ENCODE data around the gene TNPO2.

Gene TNPO2

DNA sequence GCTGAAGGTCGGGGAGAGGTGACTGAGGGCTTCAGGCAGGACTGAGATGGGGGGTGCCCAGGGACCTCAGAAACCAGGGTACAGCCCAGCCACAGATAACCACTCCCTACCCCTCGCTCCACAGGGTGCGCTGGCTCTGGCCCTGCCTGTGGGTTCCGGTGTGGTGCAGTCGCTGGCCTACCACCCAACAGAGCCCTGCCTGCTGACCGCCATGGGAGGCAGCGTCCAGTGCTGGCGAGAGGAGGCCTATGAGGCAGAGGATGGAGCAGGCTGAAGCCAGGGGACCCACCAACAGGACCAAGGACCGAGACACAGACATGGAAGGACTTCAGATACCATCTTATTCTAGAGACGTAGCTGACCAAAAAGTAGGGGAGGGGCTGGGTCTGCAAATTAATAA, 48.3 kb downstream of the TNPO2 start:
- DNase-seq, result no peak

DNA sequence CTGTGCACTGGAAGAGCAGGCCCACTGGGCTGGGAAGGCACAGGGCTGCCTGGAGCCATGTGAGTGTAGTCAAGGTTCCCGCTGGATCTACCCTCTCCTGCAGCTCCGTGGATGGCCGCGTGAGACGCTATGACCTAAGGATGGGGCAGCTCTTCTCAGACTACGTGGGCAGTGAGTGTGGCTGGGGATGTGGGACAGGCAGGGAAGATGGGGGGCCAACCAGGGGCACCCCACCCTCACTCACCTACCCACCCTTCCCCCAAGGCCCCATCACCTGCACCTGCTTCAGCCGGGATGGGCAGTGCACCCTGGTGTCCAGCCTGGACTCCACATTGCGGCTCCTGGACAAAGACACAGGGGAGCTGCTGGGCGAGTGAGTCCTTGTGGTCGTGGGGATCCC, 51.0 kb downstream of the TNPO2 start:
- DNase-seq, result no peak

DNA sequence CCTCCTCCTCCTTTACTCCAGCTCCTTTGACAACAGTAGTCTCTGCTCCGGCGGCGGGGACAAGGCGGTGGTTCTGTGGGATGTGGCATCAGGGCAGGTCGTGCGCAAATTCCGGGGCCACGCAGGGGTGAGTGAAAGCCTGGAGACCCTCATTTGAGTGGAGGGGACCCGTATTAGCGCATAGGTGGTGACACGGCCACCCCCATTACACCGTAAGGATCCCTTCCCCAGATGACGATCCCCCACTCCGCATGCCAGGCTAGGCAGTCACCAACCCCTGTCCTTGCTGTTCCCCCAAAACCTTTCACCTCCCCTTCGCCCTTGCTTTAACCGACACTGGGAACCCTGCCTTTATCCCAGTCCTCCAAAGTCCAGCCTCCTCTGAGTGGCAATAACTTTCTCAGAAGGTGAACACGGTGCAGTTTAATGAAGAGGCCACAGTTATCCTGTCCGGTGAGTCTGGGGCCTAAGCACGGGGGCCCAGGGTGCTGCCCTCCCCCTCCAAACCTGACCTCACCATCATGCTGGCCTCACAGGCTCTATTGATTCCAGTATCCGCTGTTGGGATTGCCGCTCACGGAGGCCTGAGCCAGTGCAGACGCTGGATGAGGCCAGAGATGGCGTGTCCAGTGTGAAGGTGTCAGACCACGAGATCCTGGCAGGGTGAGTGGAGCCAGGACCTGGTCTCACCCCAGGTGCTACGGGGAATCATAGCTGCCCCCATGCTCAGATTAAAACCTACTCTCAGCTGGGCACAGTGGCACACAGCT, 53.4 kb downstream of the TNPO2 start:
- DNase-seq, result no peak

DNA sequence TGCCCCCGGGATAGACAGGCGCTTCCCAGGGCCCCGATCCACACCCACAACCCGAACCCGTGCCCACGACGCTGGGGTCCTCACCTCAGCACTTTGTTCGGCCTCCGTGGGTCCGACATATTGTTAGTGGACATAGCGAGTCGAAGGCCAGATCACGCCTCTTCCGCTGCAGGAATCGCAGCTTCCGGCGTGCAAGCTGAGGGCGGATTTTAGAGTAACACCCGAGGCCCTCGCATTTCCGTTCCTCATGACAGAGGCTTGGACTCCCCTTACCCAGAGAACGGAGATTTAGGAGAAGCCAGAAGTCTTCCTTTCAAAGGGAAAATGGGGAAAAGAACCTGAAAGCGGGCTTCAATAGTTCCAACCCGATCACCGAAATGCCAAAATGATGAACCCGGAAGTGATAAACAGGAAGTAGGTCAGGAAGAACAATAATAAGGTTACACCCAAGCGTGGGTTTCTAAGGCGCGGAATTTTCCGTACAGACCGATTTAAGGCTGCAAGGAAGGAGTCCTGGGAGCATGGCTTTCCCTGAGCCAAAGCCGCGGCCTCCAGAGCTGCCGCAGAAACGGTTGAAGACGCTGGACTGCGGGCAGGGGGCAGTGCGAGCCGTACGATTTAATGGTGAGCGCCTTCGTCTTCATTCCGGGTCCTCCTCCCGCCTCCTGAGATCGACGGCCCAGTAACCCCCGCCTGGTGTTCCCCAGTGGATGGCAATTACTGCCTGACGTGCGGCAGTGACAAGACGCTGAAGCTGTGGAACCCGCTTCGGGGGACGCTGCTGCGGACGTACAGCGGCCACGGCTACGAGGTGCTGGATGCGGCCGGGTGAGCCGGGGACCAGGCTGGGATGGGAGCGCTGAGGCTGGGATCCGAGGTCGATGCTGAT, 54.2 kb downstream of the TNPO2 start:
- DNase-seq, result peak; percentile 70

DNA sequence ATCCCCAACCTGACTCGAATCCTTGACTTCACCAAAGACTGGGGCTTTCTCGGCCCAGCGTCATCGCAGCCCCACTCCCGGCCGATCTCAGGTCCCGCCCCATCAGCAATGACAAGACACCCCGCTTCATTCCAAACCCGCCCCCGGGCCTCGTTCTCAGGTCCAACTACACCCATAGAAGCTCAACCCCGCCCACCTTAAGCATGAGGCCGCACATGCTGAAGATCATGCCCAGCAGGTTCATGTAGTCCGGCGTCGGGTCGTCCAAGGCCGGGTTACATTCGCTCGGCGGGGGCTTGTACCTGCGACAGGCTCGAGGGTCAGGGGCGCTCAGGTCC, 54.8 kb downstream of the TNPO2 start:
- peak; percentile 71 for DNase-seq

DNA sequence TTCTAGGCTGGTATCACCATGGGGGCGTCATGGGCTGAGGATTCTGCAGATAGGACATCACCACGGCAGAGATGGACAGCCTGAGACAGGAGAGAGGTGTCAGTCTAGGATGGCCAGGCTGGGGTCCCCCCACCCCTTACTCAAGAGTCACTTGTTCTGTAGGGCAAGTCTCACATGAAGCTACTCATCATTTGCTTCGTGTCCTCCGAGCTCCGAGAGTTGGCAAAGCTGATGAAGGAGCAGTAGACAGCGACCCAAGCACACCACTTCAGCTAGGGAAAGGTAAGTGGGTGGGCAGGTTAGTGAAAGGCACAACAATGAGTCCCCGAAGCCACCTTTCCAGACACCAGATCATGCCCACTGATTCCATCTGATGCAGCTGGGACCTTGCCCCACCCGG, 55.4 kb downstream of the TNPO2 start:
- no peak for DNase-seq

DNA sequence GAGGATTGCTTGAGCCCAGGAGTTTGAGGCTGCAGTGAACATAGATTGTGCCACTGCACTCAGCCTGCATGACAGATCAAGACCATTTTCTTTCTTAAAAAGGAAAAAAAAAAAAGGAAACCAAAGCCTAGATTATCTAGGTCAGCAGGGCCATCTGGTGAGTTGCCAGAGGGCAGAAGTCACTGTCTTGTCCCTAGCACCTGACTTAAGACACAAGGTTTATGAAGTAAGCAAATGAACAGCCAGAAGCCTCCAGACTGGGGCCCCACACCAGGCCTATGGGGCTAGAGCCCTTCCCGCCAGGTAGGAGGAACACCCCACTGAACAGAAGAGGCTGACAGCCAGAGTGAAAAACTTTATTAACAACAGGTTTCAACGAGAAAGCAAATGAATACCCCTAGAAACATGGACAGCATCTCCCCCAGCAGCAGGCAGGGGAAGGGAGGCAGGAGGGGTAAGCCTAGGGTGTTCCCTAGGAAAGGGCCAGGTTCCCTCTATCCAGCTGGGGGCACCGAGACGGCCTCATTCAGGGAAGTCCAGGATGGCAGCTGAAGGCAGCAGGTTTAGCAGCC, 55.9 kb downstream of the TNPO2 start:
- DNase-seq, result no peak

DNA sequence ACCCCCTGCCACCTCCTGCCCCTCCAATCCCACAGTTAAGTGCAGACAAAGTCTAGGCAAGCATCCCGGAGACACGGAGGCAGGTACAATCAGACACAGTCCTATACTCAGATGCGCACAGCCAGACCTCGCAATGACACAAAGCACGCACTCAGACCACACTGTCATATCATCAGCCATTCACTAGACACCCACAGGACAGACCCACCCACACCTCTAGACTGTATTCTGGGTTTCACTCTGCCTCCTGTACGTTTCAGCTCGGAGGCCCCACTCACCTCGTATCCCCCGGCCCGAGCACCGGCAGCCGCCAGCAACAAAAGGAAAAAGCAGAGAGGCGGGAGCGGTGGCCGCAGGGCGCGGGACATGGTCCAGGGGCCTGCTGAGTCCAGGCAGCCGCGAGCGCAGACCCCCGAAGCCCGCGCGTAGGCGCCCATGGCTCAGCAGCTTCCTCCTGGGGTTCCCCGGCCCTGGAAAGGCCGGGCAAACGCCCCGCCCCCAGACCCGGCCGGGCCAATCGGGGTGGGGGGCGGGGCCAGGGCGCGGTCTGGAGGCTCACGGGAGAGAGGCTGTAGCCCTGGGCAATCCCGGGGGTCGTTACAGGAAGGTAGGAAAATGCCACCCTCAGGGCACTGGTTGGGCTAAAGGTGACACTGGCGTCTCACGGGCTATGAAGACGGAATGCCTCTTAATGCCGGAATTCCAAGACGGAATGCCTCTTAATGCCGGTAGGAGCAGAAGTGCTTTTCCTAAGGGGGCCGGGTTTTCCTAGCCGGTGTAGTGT, 57.3 kb downstream of the TNPO2 start, which contains the start of the genes MAN2B1 and WDR83:
Gene MAN2B1, minus strand, starts transcription at position 478 of the 784 bp plus-strand sequence. Its CDS starts 41 bp downstream, at position 437.
Gene WDR83, plus strand, starts transcription at position 543 of the 784 bp plus-strand sequence. CDS start 2,984 bp downstream, outside the sequence.
- peak; percentile 74 for DNase-seq

DNA sequence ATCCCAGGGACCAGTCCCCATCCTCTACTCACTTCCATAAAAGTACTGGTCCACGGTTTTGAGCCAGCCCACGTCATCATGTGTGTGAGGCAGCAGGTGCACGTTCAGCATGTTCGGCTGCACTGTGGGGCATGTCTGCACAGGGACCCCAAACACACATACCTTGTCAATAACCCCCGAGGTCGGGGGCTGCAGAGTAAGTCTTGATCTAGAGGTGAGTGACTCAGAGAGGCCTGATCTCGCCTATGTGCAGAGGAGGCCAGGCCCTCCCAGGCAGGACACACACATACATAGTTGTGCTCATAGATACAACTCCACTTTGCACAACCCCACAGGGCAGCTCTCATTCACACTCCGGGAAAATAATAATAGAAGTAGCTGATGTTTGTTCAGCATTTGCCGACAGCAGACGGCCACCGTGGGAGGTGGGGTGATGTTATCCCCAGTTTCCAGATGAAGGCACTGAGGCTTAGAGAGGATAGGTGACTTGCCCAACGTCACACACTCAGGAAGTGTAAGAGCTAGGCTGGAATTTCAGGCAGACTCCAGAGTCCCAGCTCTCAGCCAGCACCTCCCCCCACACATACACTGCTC, 58.0 kb downstream of the TNPO2 start:
- DNase-seq, result no peak

DNA sequence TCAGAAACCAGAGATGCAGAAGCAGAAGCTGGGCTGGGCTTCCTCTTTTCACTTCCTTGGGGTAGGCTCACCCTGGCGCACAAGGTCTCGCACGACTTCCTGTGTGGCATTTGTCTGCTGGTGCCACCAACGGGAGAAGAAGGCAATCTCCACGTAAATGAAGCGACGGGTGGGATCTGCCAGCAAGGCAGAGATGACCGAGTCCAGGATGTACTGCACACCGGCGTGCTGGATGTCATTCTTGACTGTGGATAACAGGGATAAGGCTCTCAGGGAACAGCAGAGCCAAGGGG, 58.5 kb downstream of the TNPO2 start:
- DNase-seq, result peak; percentile 52

DNA sequence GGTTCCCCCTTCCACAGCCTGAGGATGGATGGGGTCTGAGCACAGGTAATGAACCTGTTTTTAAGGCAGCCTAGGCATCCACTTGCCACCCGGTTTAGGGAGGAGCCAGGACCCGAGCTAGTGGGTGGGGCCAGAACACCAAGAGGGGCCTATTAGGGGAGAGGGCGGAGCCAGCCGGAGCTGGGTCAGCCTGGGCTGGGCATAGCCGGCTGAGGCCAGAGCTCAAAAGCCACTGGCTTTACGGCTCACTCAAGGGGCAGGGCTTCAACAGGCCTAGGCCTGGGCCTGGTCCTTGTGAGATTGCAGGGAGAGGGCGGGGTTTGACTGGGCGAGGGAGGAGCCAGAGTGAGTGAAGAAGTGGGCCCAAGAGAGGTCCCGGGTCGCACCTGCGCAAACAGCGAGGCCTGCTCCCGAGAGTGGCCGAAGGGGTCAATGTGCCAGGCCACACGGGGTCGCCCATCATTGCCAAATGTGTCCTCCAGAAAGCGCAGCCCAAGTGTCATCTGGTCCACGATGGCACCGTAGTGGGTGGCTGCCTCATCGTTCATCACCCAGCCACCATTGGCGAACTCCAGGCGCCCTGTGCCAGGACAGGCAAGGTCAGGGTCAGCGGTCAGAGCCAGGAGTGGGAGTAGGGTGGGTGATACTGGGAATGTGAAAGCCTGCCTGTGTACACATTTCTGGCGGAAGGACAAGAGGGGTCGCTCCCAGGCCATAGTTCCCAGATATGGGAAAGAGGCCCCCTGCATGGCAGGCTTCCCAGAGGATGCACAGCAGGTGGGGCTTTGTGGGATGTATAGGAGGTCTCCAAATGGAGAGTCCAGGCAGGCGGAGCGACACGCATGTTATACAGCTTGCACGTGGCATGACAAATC, 59.1 kb downstream of the TNPO2 start:
- DNase-seq, result no peak

DNA sequence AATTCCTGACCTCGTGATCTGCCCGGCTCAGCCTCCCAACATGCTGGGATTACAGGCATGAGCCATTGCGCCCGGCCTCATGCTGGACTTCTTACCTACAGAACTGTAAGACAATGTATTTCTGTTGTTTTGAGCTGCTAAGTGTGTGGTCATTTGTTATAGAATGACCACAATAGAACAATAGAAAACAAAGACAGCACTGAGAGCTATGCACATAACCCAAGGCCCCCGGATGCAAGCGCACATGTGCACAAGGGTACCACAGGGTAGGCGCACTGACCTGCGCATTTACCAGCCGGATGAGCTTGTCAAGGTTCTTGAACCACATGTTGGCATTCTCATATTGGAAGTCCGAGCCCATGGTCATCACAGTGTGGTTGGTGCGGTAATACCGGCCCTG, 62.8 kb downstream of the TNPO2 start:
- no peak for DNase-seq

DNA sequence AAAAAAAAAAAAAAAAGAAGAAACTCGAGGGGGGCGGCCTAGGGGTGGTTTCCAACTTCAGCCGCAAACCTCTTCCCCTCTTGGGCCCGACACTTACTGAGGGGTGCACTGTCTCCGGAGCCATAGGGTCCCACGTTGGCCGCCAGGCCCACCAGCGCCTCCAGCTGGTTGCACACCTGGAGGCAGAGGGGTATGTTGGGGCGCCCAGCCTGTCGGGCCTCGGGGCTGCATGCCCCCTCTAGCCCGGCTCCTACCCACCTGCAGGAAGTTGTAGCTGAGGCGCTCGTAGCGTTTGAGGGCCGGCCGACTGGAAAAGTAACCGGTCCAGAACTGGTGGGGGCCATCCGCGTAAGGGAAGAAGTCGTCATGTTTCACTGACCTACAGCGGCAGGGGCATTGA, 65.8 kb downstream of the TNPO2 start:
- no peak for DNase-seq

DNA sequence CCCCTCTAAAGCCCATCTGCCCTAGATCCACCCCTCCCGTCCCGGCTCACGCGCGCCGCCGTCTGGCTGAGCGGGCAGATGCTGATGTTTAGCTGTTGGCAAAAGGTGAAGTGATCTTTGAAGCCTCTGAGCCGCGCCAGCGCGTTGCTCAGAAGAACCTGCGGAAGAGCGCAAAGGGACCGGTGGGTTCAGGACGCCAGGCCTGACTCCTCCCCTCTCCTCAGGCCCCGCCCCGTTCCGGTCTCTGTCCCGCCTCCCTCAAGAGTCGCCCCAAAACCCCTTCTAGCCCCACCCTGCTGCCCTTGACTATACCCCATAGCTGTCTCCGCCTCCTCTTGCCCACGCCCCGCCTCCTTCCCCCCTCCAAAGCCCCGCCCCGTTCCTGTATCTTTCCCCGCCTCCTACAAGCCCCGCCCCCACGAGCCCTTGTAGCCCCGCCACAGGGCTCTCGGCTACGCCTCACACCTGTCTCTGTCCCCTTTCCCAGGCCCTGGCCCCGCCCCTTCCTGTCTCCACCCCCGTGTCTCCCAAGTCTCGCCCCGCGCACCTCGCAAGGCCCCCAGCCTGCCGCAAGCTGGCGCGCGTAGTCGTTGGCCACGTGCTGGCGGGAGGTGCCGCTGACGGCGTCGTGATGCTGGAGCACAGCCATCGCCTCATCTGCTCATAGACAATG, 66.7 kb downstream of the TNPO2 start:
- no peak for DNase-seq

DNA sequence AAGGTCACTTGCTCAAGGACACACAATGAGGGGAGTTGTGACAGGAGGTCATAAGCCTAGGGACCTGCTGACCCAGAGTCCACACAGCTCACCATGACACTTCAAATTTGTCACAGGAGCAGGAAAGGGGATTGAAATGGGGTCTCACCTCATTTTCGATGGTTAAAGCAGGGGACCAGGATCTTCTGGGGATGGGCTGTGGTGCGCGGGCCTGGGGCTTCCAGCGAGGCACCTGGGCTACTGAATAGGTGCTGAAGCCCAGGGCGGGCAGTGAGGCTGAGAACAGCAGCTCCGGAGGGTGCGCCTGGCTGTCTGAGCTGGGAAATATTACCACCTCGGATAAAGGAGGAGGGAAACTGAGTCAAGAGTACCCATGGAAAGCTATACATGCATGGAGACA, 68.2 kb downstream of the TNPO2 start:
- no peak for DNase-seq

DNA sequence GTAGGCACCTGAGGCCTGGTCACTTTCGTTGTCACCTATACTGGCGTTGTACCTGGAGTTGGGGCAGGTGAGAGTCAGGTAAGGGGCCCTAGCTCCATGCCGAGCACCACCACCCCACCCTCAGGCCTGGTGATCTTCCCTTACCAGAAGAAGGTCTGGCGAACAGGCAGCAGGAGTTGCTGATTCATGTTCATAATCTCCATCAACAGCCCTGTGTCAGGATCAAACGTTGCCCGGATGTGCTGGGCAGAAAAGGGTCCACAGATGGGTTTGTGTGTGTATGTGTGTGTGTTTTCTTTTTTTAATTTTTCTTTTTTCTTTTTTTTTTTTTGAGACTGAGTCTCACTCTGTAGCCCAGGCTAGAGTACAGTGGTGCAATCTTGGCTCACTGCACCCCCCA, 71.5 kb downstream of the TNPO2 start:
- no peak for DNase-seq

DNA sequence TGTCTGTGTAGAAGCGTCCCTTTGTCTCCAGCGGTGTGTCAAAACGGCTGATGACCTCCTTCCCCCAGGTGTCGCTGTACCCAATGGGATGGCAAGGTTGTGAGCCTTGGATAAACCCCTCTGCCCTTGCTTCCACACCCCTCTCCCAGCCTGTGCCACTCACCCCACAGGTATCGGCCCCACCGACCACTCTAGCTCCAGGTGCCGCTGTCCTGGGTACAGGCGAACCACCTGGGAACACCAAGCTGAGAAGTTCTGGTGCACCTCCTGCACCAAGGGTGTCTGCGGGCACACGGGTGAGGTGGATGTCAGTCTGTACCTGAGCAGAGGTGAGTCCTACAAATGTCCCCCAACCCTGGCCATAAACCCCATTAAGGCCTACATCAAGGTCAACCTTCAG, 73.8 kb downstream of the TNPO2 start:
- DNase-seq, result no peak

All from activated CD4-positive, alpha-beta T cell treated with anti-CD3 and anti-CD28 coated beads, Interleukin-2, amount 50 U/mL, for 1 hour (primary cell).